Astrocyte (in vitro differentiated cells and primary cell): ENCODE data around the gene BEST2. TPM values are rescaled to one million over a fixed set of nuclear protein-coding genes. Genes with fewer than 3 reads are reported as not detected.

Experiments
- DNase-seq: peaks from one replicate; pipeline ENCODE4 v3.0.0-alpha.2; 2010; ENCODE audit warnings: low read depth
- FAIRE-seq: peaks from 2 replicates; lab custom pipeline; 2011; peaks lifted over from hg19 to GRCh38; lab: Jason Lieb, UNC
- H2AFZ ChIP-seq: 2 replicates; pipeline ENCODE4 v1.6.0; 2012; ENCODE audit warnings: low read depth, low read length, inconsistent platforms
- H3K27ac ChIP-seq: 2 replicates; pipeline ENCODE4 v1.5.1; 2011; ENCODE audit warnings: low read depth, low read length, inconsistent platforms
- H3K27me3 ChIP-seq: 2 replicates; pipeline ENCODE4 v1.6.0; 2011; ENCODE audit warnings: low read length, inconsistent platforms; ENCODE audit not compliant: insufficient read depth
- H3K36me3 ChIP-seq: 2 replicates; pipeline ENCODE4 v1.5.1; 2011; ENCODE audit warnings: low read length, inconsistent platforms; ENCODE audit not compliant: insufficient read depth
- H3K4me1 ChIP-seq: 2 replicates; pipeline ENCODE4 v1.5.1; 2011; ENCODE audit warnings: low read length, inconsistent platforms; ENCODE audit not compliant: insufficient read depth
- H3K4me2 ChIP-seq: 2 replicates; pipeline ENCODE4 v1.6.0; 2012; ENCODE audit warnings: low read length, inconsistent platforms
- H3K4me3 ChIP-seq: 2 replicates; pipeline ENCODE4 v1.5.1; 2011; ENCODE audit warnings: low read depth, mild to moderate bottlenecking, low read length, inconsistent platforms; ENCODE audit not compliant: insufficient read depth
- H3K79me2 ChIP-seq: 2 replicates; pipeline ENCODE4 v1.6.0; 2012; ENCODE audit warnings: mild to moderate bottlenecking, low read length, inconsistent platforms; ENCODE audit not compliant: insufficient read depth
- H3K9ac ChIP-seq: 2 replicates; pipeline ENCODE4 v1.6.0; 2012; ENCODE audit warnings: mild to moderate bottlenecking, low read length, inconsistent platforms
- H3K9me3 ChIP-seq: 2 replicates; pipeline ENCODE4 v1.5.1; 2012; ENCODE audit warnings: low read depth, mild to moderate bottlenecking, low read length, inconsistent platforms; ENCODE audit not compliant: insufficient read depth
- H4K20me1 ChIP-seq: 2 replicates; pipeline ENCODE4 v1.6.0; 2012; ENCODE audit warnings: low read length, inconsistent platforms; ENCODE audit not compliant: insufficient read depth
- H3K27ac Mint-ChIP-seq: one replicate; pipeline ENCODE4 v1.8.0; 2021; ENCODE audit warnings: mild to moderate bottlenecking, mixed read lengths; ENCODE audit not compliant: unreplicated experiment
- H3K27me3 Mint-ChIP-seq: one replicate; pipeline ENCODE4 v1.8.0; 2021; ENCODE audit warnings: low read depth, mixed read lengths; ENCODE audit not compliant: unreplicated experiment
- H3K36me3 Mint-ChIP-seq: one replicate; pipeline ENCODE4 v1.8.0; 2021; ENCODE audit warnings: low read depth, mixed read lengths; ENCODE audit not compliant: unreplicated experiment
- H3K4me1 Mint-ChIP-seq: one replicate; pipeline ENCODE4 v1.8.0; 2021; ENCODE audit warnings: low read depth, mixed read lengths; ENCODE audit not compliant: unreplicated experiment
- H3K4me3 Mint-ChIP-seq: one replicate; pipeline ENCODE4 v1.8.0; 2021; ENCODE audit warnings: mild to moderate bottlenecking, moderate library complexity, mixed read lengths; ENCODE audit not compliant: unreplicated experiment
- H3K9me3 Mint-ChIP-seq: one replicate; pipeline ENCODE4 v1.8.0; 2021; ENCODE audit warnings: mild to moderate bottlenecking, mixed read lengths; ENCODE audit not compliant: unreplicated experiment
- CTCF ChIP-seq: IDR thresholded peaks from 2 replicates; pipeline ENCODE4 v1.5.1; 2011; ENCODE audit warnings: low read depth, mild to moderate bottlenecking, inconsistent platforms, low read length, moderate library complexity; ENCODE audit not compliant: insufficient read depth
- EZH2 ChIP-seq: IDR thresholded peaks from 2 replicates; pipeline ENCODE4 v1.6.1; 2012; ENCODE audit warnings: mild to moderate bottlenecking, low read length, inconsistent platforms; ENCODE audit not compliant: insufficient read depth
- total RNA-seq: library from RNA; stranded (reverse); gene quantifications from 2 replicates; pipeline ENCODE4 v1.2.1, GENCODE V29; 2021

BEST2 gene
- total RNA-seq, 1 donor from 2014 or later: not detected

- FAIRE-seq (no peak), DNase-seq (no peak)
- Histone ChIP-seq H4K20me1 (no peaks in the 10 kb centered on the region), H3K27me3 (no peaks in the 10 kb centered on the region), H3K4me2 (no peak overlapping the region), H3K36me3 (no peaks in the 10 kb centered on the region), H3K9me3 (no peaks in the 10 kb centered on the region), H3K27ac (no peak overlapping the region), H3K4me3 (no peak overlapping the region), H3K79me2 (no peaks in the 10 kb centered on the region), H2AFZ (no peak overlapping the region), H3K4me1 (no peaks in the 10 kb centered on the region), H3K9ac (no peak overlapping the region)
- no peaks in the 10 kb centered on the region for H3K9me3 Mint-ChIP-seq
- TF ChIP-seq CTCF (no peak), EZH2 (no peak)
- no peak overlapping the region for H3K4me3 Mint-ChIP-seq
- H3K4me1 Mint-ChIP-seq: no peaks in the 10 kb centered on the region
- H3K36me3 Mint-ChIP-seq: peaks cover 22% of the 10 kb centered on the region
- no peak overlapping the region for H3K27ac Mint-ChIP-seq
- no peaks in the 10 kb centered on the region for H3K27me3 Mint-ChIP-seq
These were observed 13.1 kb downstream of the BEST2 start for GRCh38 chr19:12764698-12765097.

GRCh38 chr19:12766051-12766521 is 14.5 kb downstream of the BEST2 start:
- H3K4me3 Mint-ChIP-seq: no peak overlapping the region
- H3K27me3 ChIP-seq: no peaks in the 10 kb centered on the region
- H3K27me3 Mint-ChIP-seq: peaks cover 5% of the 10 kb centered on the region
- H3K4me1 ChIP-seq: no peaks in the 10 kb centered on the region
- no peaks in the 10 kb centered on the region for H3K9me3 ChIP-seq
- no peaks in the 10 kb centered on the region for H3K4me1 Mint-ChIP-seq
- H3K4me3 ChIP-seq: peak overlapping the region; percentile 70
- peak overlapping the region; percentile 61 for H3K9ac ChIP-seq
- TF ChIP-seq EZH2 (no peak), CTCF (peak; percentile 31)
- H2AFZ ChIP-seq: peak overlapping the region; percentile 97
- H3K4me2 ChIP-seq: peak overlapping the region; percentile 99
- H3K9me3 Mint-ChIP-seq: no peaks in the 10 kb centered on the region
- peak; percentile 37 for DNase-seq
- H4K20me1 ChIP-seq: no peaks in the 10 kb centered on the region
- no peaks in the 10 kb centered on the region for H3K36me3 ChIP-seq
- no peak overlapping the region for H3K27ac Mint-ChIP-seq
- FAIRE-seq: no peak
- no peak overlapping the region for H3K27ac ChIP-seq
- H3K36me3 Mint-ChIP-seq: peaks cover 26% of the 10 kb centered on the region
- H3K79me2 ChIP-seq: no peaks in the 10 kb centered on the region

GRCh38 chr19:12767150-12767549 is 15.6 kb downstream of the BEST2 start:
- H3K4me1 ChIP-seq: no peaks in the 10 kb centered on the region
- H3K9me3 ChIP-seq: no peaks in the 10 kb centered on the region
- no peaks in the 10 kb centered on the region for H4K20me1 ChIP-seq
- DNase-seq: no peak
- TF ChIP-seq EZH2: no peak
- TF ChIP-seq CTCF: no peak
- H3K36me3 Mint-ChIP-seq: peaks cover 26% of the 10 kb centered on the region
- H3K4me3 ChIP-seq: no peak overlapping the region
- H3K4me3 Mint-ChIP-seq: peak overlapping the region; percentile 72
- peaks cover 5% of the 10 kb centered on the region for H3K27me3 Mint-ChIP-seq
- no peaks in the 10 kb centered on the region for H3K79me2 ChIP-seq
- no peaks in the 10 kb centered on the region for H3K4me1 Mint-ChIP-seq
- no peaks in the 10 kb centered on the region for H3K9me3 Mint-ChIP-seq
- no peak for FAIRE-seq
- no peaks in the 10 kb centered on the region for H3K36me3 ChIP-seq
- no peak overlapping the region for H2AFZ ChIP-seq
- H3K27me3 ChIP-seq: no peaks in the 10 kb centered on the region
- H3K27ac Mint-ChIP-seq: peak overlapping the region; percentile 18
- no peak overlapping the region for H3K27ac ChIP-seq
- no peak overlapping the region for H3K4me2 ChIP-seq
- no peak overlapping the region for H3K9ac ChIP-seq
